ENCODE results near the gene PTCD2. TPM values are rescaled to one million over a fixed set of nuclear protein-coding genes. Genes with fewer than 3 reads are reported as not detected.

The PTCD2 gene, protein sequence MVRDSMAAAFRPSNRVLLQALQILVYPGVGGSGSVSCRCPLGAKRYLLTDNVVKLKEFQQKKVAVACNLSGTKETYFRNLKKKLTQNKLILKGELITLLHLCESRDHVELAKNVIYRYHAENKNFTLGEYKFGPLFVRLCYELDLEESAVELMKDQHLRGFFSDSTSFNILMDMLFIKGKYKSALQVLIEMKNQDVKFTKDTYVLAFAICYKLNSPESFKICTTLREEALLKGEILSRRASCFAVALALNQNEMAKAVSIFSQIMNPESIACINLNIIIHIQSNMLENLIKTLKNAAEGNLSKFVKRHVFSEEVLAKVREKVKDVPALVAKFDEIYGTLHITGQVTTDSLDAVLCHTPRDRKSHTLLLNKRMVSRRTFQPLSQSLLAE
- total RNA-seq (ENCODE audit: low replicate concordance): 8.5 and 12.1 TPM in 2 replicates
- long read RNA-seq, full-length matches to known transcripts: 32 of 42 reads
- long read RNA-seq, partial matches to known transcripts: 4 of 42 reads
- long read RNA-seq, other reads (novel, unspliced or antisense): 6 of 42 reads

DNA sequence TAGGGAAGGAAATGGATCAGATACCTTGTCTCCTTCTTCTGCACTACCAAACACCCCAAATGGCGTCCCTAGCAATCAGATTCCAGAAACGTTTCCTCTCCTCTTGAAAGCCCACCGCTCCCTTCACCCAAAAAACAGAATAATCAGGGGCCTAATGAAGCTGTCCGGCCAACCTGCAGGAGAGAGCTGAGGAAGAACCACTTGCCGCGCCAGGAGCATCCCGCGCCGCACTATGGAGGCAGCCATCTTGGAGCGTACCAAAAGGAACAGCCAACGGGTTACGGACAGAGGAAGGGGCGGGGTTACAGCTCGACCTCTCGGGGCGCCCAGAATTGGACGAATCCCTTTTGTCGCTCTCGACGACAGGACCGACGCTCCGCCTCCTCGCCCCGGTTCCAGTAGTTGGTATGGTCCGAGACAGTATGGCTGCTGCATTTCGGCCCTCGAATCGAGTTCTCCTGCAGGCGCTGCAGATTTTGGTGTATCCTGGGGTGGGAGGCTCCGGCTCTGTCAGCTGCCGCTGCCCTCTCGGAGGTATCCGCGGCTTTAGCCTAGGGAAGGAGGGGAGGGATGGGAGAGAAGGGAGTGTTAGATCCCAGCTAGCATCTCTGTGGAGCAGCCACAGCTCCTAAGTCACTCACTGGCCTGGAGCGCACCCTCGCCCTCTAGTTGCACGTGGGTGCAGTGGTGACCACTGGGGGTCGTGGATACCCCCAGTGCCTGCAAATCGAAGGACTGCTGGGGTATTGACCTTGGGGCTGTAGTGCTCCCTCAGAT lies at the start of gene PTCD2, which contains the start of gene MRPS27:
PTCD2 (plus strand) TSS at position 398 of the 777 bp plus-strand sequence; CDS start at position 408, 10 bp downstream.
MRPS27 (minus strand) TSS at position 265 of the 777 bp plus-strand sequence; CDS start at position 246, 19 bp downstream.
- DNase-seq (ENCODE audit: extremely low spot score, unreplicated experiment): peak; percentile 95
- H3K27ac Mint-ChIP-seq: peak within 1 kb of the TSS; percentile 77
- H3K4me3 Mint-ChIP-seq: peak within 1 kb of the TSS; percentile 98
- no peaks in the 10 kb centered on the region for H3K9me3 Mint-ChIP-seq
- H3K36me3 Mint-ChIP-seq: peaks cover 14% of the 10 kb centered on the region
- H3K27me3 Mint-ChIP-seq: no peaks in the 10 kb centered on the region
- TF ChIP-seq, protein P1, sequence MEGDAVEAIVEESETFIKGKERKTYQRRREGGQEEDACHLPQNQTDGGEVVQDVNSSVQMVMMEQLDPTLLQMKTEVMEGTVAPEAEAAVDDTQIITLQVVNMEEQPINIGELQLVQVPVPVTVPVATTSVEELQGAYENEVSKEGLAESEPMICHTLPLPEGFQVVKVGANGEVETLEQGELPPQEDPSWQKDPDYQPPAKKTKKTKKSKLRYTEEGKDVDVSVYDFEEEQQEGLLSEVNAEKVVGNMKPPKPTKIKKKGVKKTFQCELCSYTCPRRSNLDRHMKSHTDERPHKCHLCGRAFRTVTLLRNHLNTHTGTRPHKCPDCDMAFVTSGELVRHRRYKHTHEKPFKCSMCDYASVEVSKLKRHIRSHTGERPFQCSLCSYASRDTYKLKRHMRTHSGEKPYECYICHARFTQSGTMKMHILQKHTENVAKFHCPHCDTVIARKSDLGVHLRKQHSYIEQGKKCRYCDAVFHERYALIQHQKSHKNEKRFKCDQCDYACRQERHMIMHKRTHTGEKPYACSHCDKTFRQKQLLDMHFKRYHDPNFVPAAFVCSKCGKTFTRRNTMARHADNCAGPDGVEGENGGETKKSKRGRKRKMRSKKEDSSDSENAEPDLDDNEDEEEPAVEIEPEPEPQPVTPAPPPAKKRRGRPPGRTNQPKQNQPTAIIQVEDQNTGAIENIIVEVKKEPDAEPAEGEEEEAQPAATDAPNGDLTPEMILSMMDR (conservative IDR thresholded peaks at IDR 0.05): peak; percentile 65
- peaks cover 7% of the 10 kb centered on the region for H3K4me1 Mint-ChIP-seq (ENCODE audit: unreplicated experiment)

DNA sequence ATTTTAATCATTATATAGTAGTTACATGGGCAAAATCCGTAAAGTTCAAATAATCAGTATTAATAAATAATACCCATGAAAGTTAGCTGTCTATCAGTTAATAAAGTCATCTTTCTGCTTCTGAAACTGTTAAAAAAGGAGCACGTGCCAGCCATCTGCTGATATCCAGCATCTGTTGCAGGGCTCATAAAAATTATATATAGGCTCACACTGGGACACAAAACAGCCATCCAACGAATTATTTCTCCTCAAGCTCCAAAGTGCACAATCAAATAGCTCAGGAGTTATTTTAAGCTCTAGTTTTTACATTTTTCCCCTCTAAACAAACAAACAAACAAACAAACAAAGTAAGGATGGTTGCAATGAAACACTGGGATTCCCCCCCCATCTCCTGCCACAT lies 48.5 kb upstream of the PTCD2 start:
- Mint-ChIP-seq H3K27ac (no peak overlapping the region), H3K27me3 (no peaks in the 10 kb centered on the region), H3K4me1 (ENCODE audit: unreplicated experiment) (no peaks in the 10 kb centered on the region), H3K9me3 (peaks cover 10% of the 10 kb centered on the region), H3K36me3 (peaks cover 33% of the 10 kb centered on the region), H3K4me3 (no peak overlapping the region)
- TF ChIP-seq, protein P1 (conservative IDR thresholded peaks at IDR 0.05): no peak
- no peak for DNase-seq (ENCODE audit: extremely low spot score, unreplicated experiment)

DNA sequence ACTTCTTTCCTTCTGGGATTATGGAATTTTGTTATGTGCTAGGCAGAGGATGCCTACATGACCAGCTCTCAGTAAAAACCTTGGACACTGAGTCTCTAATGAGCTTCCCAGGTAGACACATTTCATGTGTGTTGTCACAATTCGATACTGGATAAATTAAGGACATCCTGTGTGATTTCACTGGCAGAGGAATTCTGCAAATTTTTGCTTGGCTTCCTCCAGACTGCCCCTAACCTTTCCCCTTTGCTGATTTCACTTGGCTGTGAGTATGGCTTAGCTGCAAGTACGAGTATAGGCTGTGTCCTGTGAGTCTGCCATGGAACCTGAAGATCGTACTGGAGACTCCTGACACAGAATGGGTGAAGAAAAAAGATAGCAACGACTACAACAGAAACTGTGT lies 47.8 kb upstream of the PTCD2 start:
- DNase-seq (ENCODE audit: extremely low spot score, unreplicated experiment): no peak
- Mint-ChIP-seq H3K27ac (no peak overlapping the region), H3K36me3 (peaks cover 39% of the 10 kb centered on the region), H3K4me1 (ENCODE audit: unreplicated experiment) (no peaks in the 10 kb centered on the region), H3K27me3 (no peaks in the 10 kb centered on the region), H3K9me3 (peaks cover 10% of the 10 kb centered on the region), H3K4me3 (no peak overlapping the region)
- TF ChIP-seq, protein P1 (conservative IDR thresholded peaks at IDR 0.05): no peak

DNA sequence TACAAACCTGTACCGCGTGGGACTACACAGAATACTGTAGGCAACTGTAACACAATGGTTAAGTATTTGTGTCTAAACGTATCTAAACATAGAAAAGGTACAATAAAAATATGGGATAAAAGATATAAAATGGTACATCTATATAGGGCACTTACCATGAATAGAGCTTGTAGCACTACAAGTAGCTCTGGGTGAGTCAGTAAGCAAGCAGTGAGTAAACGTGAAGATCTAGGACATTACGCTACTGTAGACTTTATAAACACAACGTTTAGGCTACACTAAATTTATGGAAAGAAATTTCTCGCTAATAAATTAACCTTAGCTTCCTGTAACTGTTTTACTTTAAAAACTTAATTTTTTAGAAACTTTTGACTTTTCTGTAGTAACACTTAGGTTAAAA lies 46.6 kb upstream of the PTCD2 start:
- no peak overlapping the region for H3K27ac Mint-ChIP-seq
- H3K4me3 Mint-ChIP-seq: no peak overlapping the region
- no peak for DNase-seq (ENCODE audit: extremely low spot score, unreplicated experiment)
- H3K36me3 Mint-ChIP-seq: peaks cover 44% of the 10 kb centered on the region
- peaks cover 10% of the 10 kb centered on the region for H3K9me3 Mint-ChIP-seq
- no peaks in the 10 kb centered on the region for H3K4me1 Mint-ChIP-seq (ENCODE audit: unreplicated experiment)
- no peaks in the 10 kb centered on the region for H3K27me3 Mint-ChIP-seq
- TF ChIP-seq, protein P1 (conservative IDR thresholded peaks at IDR 0.05): no peak

DNA sequence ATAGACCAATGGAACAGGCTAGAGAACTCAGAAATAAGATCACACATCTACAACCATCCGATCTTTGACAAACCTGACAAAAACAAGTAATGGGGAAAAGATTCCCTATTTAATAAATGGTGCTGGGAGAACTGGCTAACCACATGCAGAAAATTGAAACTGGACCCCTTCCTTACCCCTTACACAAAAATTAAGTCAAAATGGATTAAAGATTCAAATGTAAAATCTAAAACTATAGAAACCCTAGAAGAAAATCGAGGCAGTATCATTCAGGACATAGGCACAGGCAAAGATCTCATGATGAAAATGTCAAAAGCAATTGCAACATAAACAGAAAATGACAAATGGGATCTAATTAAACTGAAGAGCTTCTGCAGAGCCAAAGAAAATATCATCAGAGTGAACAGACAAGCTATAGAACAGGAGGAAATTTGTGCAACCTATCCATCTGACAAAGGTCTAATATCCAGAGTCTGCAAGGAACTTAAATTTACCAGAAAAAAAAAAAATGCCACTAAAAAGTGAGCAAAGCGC lies 43.9 kb upstream of the PTCD2 start:
- H3K27me3 Mint-ChIP-seq: no peaks in the 10 kb centered on the region
- no peaks in the 10 kb centered on the region for H3K4me1 Mint-ChIP-seq (ENCODE audit: unreplicated experiment)
- peaks cover 10% of the 10 kb centered on the region for H3K9me3 Mint-ChIP-seq
- peaks cover 41% of the 10 kb centered on the region for H3K36me3 Mint-ChIP-seq
- H3K4me3 Mint-ChIP-seq: no peak overlapping the region
- TF ChIP-seq, protein P1 (conservative IDR thresholded peaks at IDR 0.05): no peak
- no peak for DNase-seq (ENCODE audit: extremely low spot score, unreplicated experiment)
- H3K27ac Mint-ChIP-seq: no peak overlapping the region
